ENCODE results near the gene SLC7A4. TPM values are rescaled to one million over a fixed set of nuclear protein-coding genes. Genes with fewer than 3 reads are reported as not detected.

SLC7A4 gene
- total RNA-seq, 4 donors from 2014 or later, result 0.45 to 0.54 TPM; not detected in 2

- intact Hi-C loops (cut with DNase I), result no loop called here
Measured at GRCh38 chr22:21047035-21047661, 14.8 kb upstream of the SLC7A4 start.

DNA sequence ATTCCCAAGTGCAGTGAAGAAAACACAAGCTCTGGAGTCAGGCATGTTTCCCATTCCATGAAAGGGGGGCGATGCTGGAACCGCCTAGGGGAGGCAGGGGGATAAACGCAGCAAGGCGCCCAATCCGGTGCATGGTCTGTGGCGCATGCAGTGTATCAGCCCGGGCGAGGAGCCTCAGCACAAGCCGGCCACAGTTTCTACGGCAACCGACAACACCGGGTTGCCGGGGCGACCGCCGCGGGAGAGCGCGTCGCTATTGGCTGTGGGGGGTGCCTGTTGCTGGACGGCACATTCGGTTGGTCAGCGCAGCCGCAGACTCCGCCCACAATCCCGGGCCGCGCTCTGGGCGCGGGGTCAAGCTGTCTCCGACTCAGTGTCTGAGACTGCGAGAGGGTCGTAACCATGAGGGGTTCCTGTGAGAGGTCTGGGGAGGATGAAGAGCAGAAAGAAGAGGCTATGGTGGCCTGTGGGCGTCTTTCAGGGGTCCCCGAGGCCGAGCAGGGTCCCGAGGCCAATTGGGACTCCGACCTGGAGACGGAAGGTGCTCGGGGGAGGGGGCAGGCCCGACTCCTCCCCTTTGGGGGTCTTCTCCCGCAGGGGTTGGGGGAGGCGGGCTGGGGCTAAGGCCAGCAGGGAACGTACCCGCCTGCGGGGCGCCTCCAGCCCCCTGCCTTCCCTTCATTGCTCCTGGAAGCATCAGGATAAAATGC lies 13.4 kb upstream of the SLC7A4 start, which contains the start of gene LRRC74B:
LRRC74B (plus strand) TSS at position 362 of the 710 bp plus-strand sequence; CDS start at position 403, 41 bp downstream.
- intact Hi-C loops (cut with DNase I), result no loop called here
- Histone ChIP-seq H3K27me3 (no peaks in the 10 kb centered on the region), H3K4me3 (replicated peaks in 1 of 3) (peak within 1 kb of the TSS in 1 of 3 donors; percentile 10), H3K4me1 (peaks cover 7 to 12% of the 10 kb centered on the region in 2 donors), H3K9me3 (no peaks in the 10 kb centered on the region), H3K36me3 (no peaks in the 10 kb centered on the region), H3K27ac (no peak within 1 kb of the TSS)
- no peak for TF ChIP-seq POLR2A (IDR thresholded peaks at IDR 0.05)
- TF ChIP-seq, protein P1, sequence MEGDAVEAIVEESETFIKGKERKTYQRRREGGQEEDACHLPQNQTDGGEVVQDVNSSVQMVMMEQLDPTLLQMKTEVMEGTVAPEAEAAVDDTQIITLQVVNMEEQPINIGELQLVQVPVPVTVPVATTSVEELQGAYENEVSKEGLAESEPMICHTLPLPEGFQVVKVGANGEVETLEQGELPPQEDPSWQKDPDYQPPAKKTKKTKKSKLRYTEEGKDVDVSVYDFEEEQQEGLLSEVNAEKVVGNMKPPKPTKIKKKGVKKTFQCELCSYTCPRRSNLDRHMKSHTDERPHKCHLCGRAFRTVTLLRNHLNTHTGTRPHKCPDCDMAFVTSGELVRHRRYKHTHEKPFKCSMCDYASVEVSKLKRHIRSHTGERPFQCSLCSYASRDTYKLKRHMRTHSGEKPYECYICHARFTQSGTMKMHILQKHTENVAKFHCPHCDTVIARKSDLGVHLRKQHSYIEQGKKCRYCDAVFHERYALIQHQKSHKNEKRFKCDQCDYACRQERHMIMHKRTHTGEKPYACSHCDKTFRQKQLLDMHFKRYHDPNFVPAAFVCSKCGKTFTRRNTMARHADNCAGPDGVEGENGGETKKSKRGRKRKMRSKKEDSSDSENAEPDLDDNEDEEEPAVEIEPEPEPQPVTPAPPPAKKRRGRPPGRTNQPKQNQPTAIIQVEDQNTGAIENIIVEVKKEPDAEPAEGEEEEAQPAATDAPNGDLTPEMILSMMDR (IDR thresholded peaks at IDR 0.05), result no peak
- DNase-seq, result peak; percentile 77 to 87
- 8 to 31% methylated on average over 9 to 12 of the region's 47 CpGs for WGBS, 2 donors

More at GRCh38 chr22:21047035-21047661, 14.8 kb upstream of the SLC7A4 start:
- H3K27me3 ChIP-seq, result no peaks in the 10 kb centered on the region
- peaks cover 7 to 12% of the 10 kb centered on the region in 2 donors for H3K4me1 ChIP-seq
- TF ChIP-seq POLR2A (IDR thresholded peaks at IDR 0.05), result no peak
- TF ChIP-seq, protein P1 (IDR thresholded peaks at IDR 0.05), result no peak
- H3K27ac ChIP-seq, result no peak overlapping the region
- 90 to 93% methylated on average over 14 of the region's 14 CpGs for WGBS, 2 donors
- no peaks in the 10 kb centered on the region for H3K9me3 ChIP-seq
- no peak for DNase-seq
- no peak overlapping the region for H3K4me3 ChIP-seq (replicated peaks in 1 of 3)
- no peaks in the 10 kb centered on the region for H3K36me3 ChIP-seq

- H3K27ac ChIP-seq, result no peak overlapping the region
- H3K9me3 ChIP-seq, result no peaks in the 10 kb centered on the region
- TF ChIP-seq POLR2A (IDR thresholded peaks at IDR 0.05), result no peak
- TF ChIP-seq, protein P1 (IDR thresholded peaks at IDR 0.05), result no peak
- H3K36me3 ChIP-seq, result no peaks in the 10 kb centered on the region
- WGBS, 2 donors, result 23 to 46% methylated on average over 14 to 15 of the region's 15 CpGs
- peaks cover 7 to 12% of the 10 kb centered on the region in 2 donors for H3K4me1 ChIP-seq
- peak overlapping the region in 1 of 3 donors; percentile 10 for H3K4me3 ChIP-seq (replicated peaks in 1 of 3)
- H3K27me3 ChIP-seq, result no peaks in the 10 kb centered on the region
- intact Hi-C loops (cut with DNase I), result no loop called here
- no peak for DNase-seq
Measured at GRCh38 chr22:21044931-21045584, 12.7 kb upstream of the SLC7A4 start.

DNA sequence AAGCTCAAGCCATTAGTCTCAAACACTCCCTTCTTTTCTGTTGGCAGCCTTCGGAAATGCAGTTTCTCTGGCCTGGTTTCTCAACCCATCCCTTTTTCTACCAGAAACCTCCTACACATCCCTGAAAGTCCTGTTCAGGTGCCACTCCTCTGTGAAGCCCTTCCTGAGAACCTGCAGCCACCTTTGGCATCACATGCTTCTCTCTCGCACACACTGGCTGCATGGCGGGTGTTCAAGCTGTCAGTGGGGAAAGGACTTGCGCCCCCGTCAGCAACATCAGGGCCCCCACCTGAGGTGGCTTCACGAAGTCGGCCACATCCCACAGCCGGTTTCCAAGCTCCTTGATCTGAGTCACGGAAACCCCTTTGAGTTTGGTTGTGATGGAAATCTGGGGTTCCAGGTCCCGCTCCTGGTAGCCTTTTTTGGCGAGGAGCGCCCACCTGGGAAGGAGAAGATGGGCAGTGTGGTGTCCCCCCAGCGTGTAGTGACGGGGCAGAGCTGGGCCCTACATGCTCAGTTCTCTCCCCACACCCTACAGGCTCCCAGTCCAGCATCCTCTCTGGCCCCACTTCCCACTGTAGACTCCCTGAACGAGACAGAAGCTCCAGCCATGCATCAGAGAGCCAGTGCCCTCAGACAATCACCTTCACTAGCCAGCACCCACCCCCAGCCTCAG lies 11.6 kb upstream of the SLC7A4 start:
- intact Hi-C loops (cut with DNase I), result no loop called here
- Histone ChIP-seq H3K4me3 (replicated peaks in 1 of 3) (no peak overlapping the region), H3K9me3 (no peaks in the 10 kb centered on the region), H3K27ac (no peak overlapping the region), H3K36me3 (no peaks in the 10 kb centered on the region), H3K27me3 (no peaks in the 10 kb centered on the region), H3K4me1 (peaks cover 7 to 12% of the 10 kb centered on the region in 2 donors)
- no peak for DNase-seq
- no peak for TF ChIP-seq POLR2A (IDR thresholded peaks at IDR 0.05)
- TF ChIP-seq, protein P1 (IDR thresholded peaks at IDR 0.05), result no peak
- 88 to 95% methylated on average over 13 to 15 of the region's 15 CpGs for WGBS, 2 donors

Data from thyroid gland (tissue), 4 donors.